ENCODE data around the gene SLC22A14.
"Not testable (repeated sequence)": the region's sequence is repeated elsewhere in the genome, so short reads cannot be mapped to it uniquely, and the experiment has no call there.

SLC22A14 gene

GRCh38 chr3:38281895-38282686, at the start of gene SLC22A14:
SLC22A14 (plus strand) TSS chr3:38282294; CDS start chr3:38306027, 23,733 bp downstream.
- DNase-seq (ENCODE audit: low spot score), result no peak

GRCh38 chr3:38232701-38233100, 49.4 kb upstream of the SLC22A14 start:
- DNase-seq (ENCODE audit: low spot score), result no peak

- no peak for DNase-seq (ENCODE audit: low spot score)
Measured at GRCh38 chr3:38235466-38235865, 46.6 kb upstream of the SLC22A14 start.

- no peak for DNase-seq (ENCODE audit: low spot score)
Measured at GRCh38 chr3:38238416-38239008, 43.6 kb upstream of the SLC22A14 start.

DNA sequence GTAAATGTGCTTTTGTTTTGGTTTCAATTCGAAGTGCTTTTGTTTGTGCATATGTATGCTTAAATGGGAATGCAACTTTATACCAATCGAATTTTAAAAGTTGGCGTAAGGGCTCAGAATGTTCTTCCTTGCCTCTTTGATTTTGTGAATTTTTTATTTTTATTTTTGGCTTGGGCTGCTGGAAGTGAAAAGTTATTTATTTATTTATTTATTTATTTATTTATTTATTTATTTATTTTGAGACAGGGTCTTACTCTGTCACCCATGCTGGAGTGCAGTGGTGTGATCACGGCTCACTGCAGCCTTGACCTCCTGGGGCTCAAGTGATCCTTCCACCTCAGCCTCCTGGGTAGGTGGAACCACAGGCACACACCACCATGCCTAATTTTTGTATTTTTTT, 39.3 kb upstream of the SLC22A14 start:
- not testable (repeated sequence) for DNase-seq (ENCODE audit: low spot score)

GRCh38 chr3:38245930-38246329, 36.2 kb upstream of the SLC22A14 start:
- no peak for DNase-seq (ENCODE audit: low spot score)

GRCh38 chr3:38247366-38248035, 34.6 kb upstream of the SLC22A14 start:
- no peak for DNase-seq (ENCODE audit: low spot score)

- no peak for DNase-seq (ENCODE audit: low spot score)
Measured at GRCh38 chr3:38250198-38250597, 31.9 kb upstream of the SLC22A14 start.

GRCh38 chr3:38251197-38251596, 30.9 kb upstream of the SLC22A14 start:
- DNase-seq (ENCODE audit: low spot score), result no peak

GRCh38 chr3:38253704-38254103, 28.4 kb upstream of the SLC22A14 start:
- DNase-seq (ENCODE audit: low spot score), result no peak

DNA sequence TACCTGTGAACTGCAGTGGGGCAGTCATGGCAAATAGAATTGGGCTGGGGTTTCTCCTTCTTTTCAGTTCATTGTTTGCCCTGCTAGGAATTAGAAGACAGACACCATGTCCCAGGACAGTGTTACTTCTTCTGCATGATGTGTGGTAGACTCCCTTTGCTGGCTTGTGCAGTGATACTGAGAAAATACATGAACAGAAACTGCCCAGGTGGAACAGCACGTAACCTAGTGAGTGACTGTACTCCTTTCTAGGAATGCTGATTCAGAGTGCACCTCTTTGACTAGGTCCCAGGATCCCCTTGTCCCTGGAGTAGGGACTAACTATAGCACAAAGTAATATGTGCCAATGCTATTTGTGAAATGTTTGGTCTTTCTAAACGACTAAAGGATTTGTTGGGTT, 27.2 kb upstream of the SLC22A14 start:
- DNase-seq (ENCODE audit: low spot score), result no peak

DNA sequence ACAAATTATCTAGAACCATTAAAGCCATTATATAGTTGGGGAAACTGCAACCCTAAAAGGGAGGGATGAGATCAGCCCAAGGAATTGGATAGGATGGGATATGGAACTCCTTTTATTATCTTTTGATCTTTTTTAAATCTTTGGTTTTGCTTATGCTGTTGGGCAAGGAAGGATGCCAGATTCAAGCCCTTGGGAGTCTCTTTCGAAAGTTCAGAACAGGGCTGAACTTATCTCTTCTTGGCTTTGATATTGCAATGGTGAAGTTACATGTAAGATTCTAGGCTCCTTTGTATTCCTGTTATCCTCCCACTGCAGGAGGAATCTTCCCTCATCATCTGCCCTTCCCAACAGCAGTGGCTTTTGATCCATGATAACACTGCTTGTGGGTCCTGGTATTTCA, 26.5 kb upstream of the SLC22A14 start:
- no peak for DNase-seq (ENCODE audit: low spot score)

DNA sequence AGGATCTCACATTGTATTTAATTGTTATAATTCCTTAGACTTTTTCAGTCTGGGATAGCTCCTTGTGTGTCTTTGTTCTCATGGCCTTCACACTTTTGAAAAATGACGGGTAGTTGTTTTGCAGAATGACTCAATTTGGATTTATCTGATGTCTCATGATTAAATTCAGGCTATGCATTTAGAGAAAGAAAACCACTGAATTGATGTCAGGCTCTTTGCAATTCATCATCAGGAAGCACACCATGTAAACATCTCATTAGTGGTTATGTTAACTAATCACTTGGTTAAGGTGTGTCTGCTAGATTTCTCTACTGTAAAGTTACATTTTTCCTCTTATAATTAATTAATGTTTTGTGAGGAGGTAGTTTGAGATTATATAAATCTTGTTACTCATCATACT, 24.5 kb upstream of the SLC22A14 start:
- no peak for DNase-seq (ENCODE audit: low spot score)

- DNase-seq (ENCODE audit: low spot score), result no peak
Measured at GRCh38 chr3:38260474-38260873, 21.6 kb upstream of the SLC22A14 start.

DNA sequence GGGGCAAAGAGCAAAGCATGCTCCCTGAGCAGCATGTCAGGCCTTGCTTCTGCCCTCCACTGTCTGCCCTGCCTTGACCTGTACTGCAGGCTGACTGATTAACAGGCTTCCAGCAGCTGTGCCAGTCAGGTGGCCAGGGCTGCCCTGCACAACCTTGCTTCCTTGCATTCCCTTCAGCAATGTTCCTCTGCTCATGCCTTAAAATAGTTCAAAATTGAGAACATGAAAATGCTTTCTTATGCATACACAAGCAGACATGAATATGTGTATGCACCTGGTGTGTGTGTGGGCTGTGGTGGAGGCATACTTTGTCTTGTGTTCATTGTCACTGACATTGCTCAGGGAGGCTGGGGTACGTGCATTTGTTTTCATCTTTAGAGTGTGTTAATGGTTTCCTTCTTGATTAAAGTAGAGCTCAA, 17.7 kb upstream of the SLC22A14 start:
- no peak for DNase-seq (ENCODE audit: low spot score)

DNA sequence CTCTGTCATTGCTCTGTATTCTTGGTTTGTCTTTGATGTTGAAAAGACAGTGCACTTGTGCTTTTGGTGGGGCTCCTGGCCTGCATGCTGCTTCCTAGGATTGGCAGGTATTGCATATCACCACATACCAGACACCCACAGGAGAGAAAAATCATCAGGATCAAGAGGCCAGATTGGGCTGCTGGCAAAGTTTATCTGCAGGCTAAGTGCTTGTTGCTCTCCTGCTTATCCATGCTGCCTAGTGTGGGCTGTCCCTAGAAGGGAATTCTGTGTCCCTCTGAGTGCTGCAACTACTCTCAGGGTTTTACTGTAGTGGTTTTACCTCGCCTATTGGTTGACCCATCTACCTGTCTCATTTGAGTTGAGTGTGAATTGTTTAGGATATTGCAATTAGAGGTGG, 17.3 kb upstream of the SLC22A14 start:
- DNase-seq (ENCODE audit: low spot score), result no peak

DNA sequence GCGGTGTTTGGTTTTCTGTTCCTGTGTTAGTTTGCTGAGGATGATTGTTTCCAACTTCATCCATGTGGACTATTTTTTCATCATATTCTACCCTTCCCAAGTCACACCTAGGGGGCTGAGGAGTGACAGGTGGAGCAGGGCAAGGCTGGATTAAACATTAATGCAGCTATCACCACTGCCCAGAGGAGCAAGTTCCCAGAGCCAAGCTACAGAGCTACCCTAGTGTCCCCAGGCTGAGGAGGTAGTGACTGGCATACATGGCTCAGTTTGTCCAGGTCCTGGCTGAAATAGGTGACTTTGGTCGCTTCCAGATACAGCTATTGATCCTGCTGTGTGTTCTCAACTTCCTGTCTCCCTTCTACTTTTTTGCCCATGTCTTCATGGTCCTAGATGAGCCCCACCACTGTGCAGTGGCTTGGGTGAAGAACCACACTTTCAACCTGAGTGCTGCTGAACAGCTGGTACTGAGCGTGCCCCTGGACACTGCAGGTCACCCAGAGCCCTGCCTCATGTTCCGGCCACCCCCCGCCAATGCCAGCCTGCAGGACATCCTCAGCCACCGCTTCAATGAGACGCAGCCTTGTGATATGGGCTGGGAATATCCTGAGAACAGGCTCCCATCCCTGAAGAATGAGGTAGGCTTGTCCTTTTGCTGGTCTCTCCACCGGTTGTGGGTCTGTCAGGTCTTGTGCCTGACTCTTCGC, 16.3 kb upstream of the SLC22A14 start, which contains the start of gene SLC22A13:
TSS of gene SLC22A13 (plus strand) at position 209 of the 704 bp plus-strand sequence. CDS start at position 258, 49 bp downstream.
- no peak for DNase-seq (ENCODE audit: low spot score)

DNA sequence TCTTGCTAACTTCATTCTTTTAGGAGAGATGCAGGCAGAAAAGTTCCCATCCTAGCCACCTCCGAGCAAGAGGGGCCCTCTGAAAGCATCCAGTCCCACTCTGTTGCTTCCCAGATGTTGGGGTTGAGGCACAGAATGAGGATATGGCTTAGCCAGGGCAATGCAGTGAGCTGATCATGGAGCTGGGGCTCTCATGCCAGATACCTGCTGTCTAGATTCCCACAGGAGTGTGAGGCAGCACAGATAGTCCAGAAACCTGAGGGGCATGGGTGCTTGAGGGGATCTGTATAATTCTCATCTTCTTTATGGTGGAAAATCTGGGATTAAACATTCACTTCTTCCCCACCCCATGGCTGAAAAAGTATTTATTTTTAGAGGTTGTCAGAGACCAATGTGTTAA, 15.3 kb upstream of the SLC22A14 start:
- DNase-seq (ENCODE audit: low spot score), result no peak

DNA sequence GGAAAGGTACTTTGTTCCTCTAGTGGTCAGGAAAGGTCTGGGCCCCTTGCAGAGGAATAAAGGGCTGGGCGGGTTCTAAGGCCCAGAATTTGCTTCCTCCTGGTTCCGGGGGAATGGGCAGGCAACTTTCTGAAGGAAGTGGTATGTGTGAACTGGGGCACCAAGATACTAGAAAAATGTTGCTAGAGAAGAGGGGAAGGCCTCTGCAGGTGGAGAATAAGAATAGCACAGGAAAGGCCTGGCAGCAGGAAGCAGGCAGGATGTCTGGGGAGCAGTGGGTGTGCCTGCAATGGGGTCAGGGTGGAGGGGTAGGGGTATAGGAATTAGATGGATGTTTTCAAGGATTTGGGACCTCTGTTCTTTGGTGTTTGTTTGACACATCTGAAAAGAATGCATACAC, 14.4 kb upstream of the SLC22A14 start:
- DNase-seq (ENCODE audit: low spot score), result no peak

- no peak for DNase-seq (ENCODE audit: low spot score)
Measured at GRCh38 chr3:38268087-38268486, 14.0 kb upstream of the SLC22A14 start.

GRCh38 chr3:38268522-38268921, 13.6 kb upstream of the SLC22A14 start:
- DNase-seq (ENCODE audit: low spot score), result no peak

- DNase-seq (ENCODE audit: low spot score), result no peak
Measured at GRCh38 chr3:38270606-38271005, 11.5 kb upstream of the SLC22A14 start.

All from germinal center (tissue), 1 donor.